Spleen (tissue), 7 donors: ENCODE results near the gene TMEM196.

ENCODE experiments used
- POLR2A ChIP-seq, 3 donors: fragments of 450-650 bp; IDR thresholded peaks; one replicate each; pipeline ENCODE4 v1.5.1; 2017; ENCODE audit warnings: antibody characterized with exemption in 3 of 3, mild to moderate bottlenecking in 1 of 3
- TF ChIP-seq, protein P1 (sequence below), 11 experiments: fragments of 200-600 bp in 7 of 11; fragments of 450-650 bp in 4 of 11; sonication (generic) in 4 of 11; IDR thresholded peaks in 8 of 11; conservative IDR thresholded peaks in 3 of 11; 1 replicate in 7 of 11; 2 replicates in 4 of 11; pipeline versions ENCODE4 v1.4.0 to v1.8.0; 2016 to 2021; ENCODE audit warnings: antibody characterized with exemption in 11 of 11, inconsistent platforms in 4 of 11, mild to moderate bottlenecking in 1 of 11
- donor health status: DM: no; HTN: no; CAD: no; lungs with moderate emphysema.
- donor health status: DM: no; HTN: no; CAD: no.
- donor health status: DM: no; HTN: no; CAD: no.

GRCh38 chr7:19749658-19750057 is 23.8 kb downstream of the TMEM196 start:
- TF ChIP-seq, protein P1, sequence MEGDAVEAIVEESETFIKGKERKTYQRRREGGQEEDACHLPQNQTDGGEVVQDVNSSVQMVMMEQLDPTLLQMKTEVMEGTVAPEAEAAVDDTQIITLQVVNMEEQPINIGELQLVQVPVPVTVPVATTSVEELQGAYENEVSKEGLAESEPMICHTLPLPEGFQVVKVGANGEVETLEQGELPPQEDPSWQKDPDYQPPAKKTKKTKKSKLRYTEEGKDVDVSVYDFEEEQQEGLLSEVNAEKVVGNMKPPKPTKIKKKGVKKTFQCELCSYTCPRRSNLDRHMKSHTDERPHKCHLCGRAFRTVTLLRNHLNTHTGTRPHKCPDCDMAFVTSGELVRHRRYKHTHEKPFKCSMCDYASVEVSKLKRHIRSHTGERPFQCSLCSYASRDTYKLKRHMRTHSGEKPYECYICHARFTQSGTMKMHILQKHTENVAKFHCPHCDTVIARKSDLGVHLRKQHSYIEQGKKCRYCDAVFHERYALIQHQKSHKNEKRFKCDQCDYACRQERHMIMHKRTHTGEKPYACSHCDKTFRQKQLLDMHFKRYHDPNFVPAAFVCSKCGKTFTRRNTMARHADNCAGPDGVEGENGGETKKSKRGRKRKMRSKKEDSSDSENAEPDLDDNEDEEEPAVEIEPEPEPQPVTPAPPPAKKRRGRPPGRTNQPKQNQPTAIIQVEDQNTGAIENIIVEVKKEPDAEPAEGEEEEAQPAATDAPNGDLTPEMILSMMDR (IDR thresholded peaks at IDR 0.05 in 8 of 11, conservative IDR thresholded peaks at IDR 0.05 in 3 of 11): no peak
- no peak for TF ChIP-seq POLR2A (IDR thresholded peaks at IDR 0.05)
